GM21381 (cell line): ENCODE measurements around the gene FBRSL1.
A peak's percentile ranks its signal among the peaks of the same experiment; 100 is the strongest.
"Not testable (repeated sequence)": the region's sequence is repeated elsewhere in the genome, so short reads cannot be mapped to it uniquely, and the experiment has no call there.

Experiments used
- ATAC-seq: cut with Tn5 transposase; IDR thresholded peaks from one replicate; pipeline ENCODE4 v1.9.1; 2021; ENCODE audit warnings: mild to moderate bottlenecking, moderate library complexity; ENCODE audit not compliant: unreplicated experiment

FBRSL1 gene

GRCh38 chr12:132522592-132523380 is 32.8 kb downstream of the FBRSL1 start:
- ATAC-seq, result no peak

- ATAC-seq, result peak; percentile 59
Measured at GRCh38 chr12:132523576-132524331, 33.8 kb downstream of the FBRSL1 start.

GRCh38 chr12:132524405-132524804 is 34.5 kb downstream of the FBRSL1 start:
- no peak for ATAC-seq

- ATAC-seq, result no peak
Measured at GRCh38 chr12:132525011-132525832, 35.3 kb downstream of the FBRSL1 start.

DNA sequence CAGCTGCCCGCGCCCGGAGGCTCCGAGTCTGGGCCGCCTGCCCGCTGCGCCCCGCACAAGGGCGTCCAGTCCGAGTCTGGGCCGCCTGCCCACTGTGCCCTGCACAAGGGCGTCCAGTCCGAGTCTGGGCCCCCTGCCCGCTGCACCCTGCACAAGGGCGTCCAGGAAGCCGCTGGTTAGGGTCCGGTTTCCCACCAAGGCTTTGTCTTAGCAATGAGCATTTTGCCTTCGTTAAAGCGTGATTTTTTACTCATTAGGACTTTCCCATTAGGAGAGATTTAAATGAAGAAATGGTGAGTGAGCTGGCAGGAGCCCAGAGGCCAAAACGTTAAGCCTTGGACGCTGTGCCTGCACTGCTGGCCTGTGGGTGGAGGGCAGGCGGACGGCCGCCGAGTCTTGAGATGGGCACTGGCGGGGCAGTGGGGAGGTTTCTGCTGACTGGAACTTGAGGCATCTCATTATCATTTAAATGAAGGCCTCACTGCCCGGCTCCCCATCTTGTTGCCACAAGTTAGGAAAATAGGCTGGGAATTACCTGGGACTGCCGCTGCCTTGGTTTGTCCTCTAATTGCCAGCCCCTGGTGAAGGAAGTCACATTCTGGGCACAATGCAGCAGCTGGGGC is 36.0 kb downstream of the FBRSL1 start:
- ATAC-seq, result no peak

DNA sequence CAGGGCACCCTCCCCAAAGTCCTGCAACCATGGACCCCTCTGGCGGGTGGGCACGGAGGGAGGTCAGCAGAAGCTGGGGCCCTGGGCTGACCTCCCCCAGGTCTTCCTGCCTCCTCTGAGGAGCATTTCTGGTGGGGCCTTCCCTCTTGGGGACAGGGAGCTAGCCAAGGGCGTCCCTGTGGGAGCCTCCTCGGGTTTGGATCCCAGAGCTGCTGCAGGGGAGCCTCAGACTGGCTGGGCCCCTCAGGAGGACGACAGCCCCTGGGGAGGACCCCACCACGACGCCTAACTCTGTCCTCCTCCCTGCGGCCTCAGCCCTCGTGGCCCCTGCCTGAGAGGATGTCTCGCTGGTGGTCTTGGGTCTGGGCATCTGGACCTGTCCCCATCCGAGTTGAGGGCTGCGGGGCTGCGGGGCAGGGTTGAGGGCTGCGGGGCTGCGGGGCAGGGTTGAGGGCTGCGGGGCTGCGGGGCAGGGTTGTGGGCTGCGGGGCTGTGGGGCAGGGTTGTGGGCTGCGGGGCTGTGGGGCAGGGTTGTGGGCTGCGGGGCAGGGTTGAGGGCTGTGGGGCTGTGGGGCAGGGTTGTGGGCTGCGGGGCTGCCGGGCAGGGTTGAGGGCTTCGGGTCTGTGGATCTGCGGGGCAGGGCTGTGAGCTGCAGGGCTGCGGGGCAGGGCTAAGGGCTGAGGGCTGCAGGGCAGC is 37.4 kb downstream of the FBRSL1 start:
- no peak for ATAC-seq

GRCh38 chr12:132527883-132528264 is 37.9 kb downstream of the FBRSL1 start:
- no peak for ATAC-seq

DNA sequence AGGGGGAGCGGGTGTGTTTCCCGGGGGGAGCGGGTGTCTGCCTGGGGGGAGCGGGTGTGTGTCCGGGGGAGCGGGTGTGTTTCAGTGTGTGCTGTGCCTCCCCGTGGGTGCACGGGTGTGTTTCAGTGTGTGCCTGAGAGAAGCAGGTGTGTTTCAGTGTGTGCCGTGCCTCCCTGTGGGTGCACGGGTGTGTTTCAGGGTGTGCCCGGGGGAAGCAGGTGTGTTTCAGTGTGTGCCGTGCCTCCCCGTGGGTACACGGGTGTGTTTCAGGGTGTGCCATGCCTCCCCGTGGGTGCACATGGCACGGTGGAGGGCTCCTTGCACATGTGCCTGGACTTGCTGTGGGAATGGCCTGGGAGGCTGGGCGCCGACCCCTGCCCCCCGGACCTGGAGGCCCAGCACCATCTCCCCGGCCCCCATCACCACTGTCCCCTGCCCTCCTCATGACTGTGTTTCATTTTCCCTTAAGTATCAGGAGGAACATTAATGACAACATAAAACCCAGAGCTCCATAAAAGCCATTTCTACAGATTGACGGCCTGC is 38.7 kb downstream of the FBRSL1 start:
- ATAC-seq, result no peak

GRCh38 chr12:132529156-132529839 is 39.3 kb downstream of the FBRSL1 start:
- ATAC-seq, result no peak

DNA sequence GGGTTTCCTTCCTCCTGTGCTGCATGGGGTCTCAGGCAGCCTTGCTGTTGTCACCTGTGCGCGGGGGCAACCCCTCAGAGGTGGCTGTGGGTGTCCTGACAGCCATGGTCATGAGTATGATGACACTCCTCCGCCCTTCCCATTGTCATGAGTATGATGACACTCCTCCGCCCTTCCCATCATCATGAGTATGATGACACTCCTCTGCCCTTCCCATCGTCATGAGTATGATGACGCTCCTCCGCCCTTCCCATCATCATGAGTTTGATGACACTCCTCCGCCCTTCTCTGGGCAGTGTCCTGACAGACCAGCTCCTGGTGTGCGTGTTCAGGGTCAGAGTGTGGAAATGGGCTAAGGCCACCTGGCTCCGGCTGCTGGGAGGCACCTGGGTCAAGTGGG is 40.0 kb downstream of the FBRSL1 start:
- ATAC-seq, result no peak

- ATAC-seq, result no peak
Measured at GRCh38 chr12:132530447-132530846, 40.5 kb downstream of the FBRSL1 start.

- no peak for ATAC-seq
Measured at GRCh38 chr12:132530851-132531250, 40.9 kb downstream of the FBRSL1 start.

GRCh38 chr12:132532711-132533583 is 43.0 kb downstream of the FBRSL1 start:
- not testable (repeated sequence) for ATAC-seq

- no peak for ATAC-seq
Measured at GRCh38 chr12:132533584-132533958, 43.6 kb downstream of the FBRSL1 start.

DNA sequence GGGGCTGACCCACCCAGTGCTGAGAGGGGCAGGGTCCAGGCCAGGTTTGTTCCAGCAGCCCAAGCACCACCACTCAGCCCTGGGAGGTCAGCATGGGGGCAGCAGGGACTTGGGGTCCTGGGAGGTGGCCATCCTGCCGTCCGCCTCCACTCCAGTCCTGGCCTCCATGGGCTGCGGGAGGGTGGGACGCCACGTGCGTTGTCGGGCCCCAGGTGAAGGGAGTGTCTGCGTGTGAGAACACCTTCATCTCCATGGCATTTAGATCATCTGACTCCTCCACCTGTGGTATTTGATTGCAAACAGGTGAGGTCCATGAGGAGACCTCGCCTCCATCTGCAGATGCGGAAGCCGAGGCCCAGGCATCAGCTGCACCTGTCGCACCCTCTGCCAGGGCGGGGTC is 44.1 kb downstream of the FBRSL1 start:
- no peak for ATAC-seq

- ATAC-seq, result no peak
Measured at GRCh38 chr12:132535019-132535418, 45.1 kb downstream of the FBRSL1 start.

GRCh38 chr12:132536102-132536876 is 46.3 kb downstream of the FBRSL1 start:
- ATAC-seq, result no peak

GRCh38 chr12:132537049-132537448 is 47.1 kb downstream of the FBRSL1 start:
- no peak for ATAC-seq
